Activated naive CD8-positive, alpha-beta T cell treated with anti-CD3 and anti-CD28 coated beads for 36 hours (primary cell): ENCODE measurements around the gene IL3RA. TPM values are rescaled to one million over a fixed set of nuclear protein-coding genes. Genes with fewer than 3 reads are reported as not detected.

Source experiments
- DNase-seq: peaks from one replicate; pipeline ENCODE4 v3.0.0; 2021
- H3K27ac Mint-ChIP-seq: one replicate; pipeline ENCODE4 v1.8.0; 2022; ENCODE audit warnings: mild to moderate bottlenecking, moderate library complexity, mixed read lengths
- H3K27me3 Mint-ChIP-seq: one replicate; pipeline ENCODE4 v1.8.0; 2022; ENCODE audit warnings: mild to moderate bottlenecking, mixed read lengths
- H3K36me3 Mint-ChIP-seq: one replicate; pipeline ENCODE4 v1.8.0; 2021; ENCODE audit warnings: mild to moderate bottlenecking, mixed read lengths
- H3K4me1 Mint-ChIP-seq: one replicate; pipeline ENCODE4 v1.8.0; 2021; ENCODE audit warnings: mixed read lengths
- H3K4me3 Mint-ChIP-seq: one replicate; pipeline ENCODE4 v1.8.0; 2022; ENCODE audit warnings: mild to moderate bottlenecking, moderate library complexity, mixed read lengths
- H3K9me3 Mint-ChIP-seq: one replicate; pipeline ENCODE4 v1.8.0; 2022; ENCODE audit warnings: mixed read lengths
- total RNA-seq, 2 experiments: library from RNA; stranded (reverse); gene quantifications; one replicate each; pipeline ENCODE4 v1.2.3, GENCODE V29; 2021

Gene IL3RA
- total RNA-seq, 2 experiments from 2014 or later = 0.29 TPM; not detected in 1

- Mint-ChIP-seq H3K27me3 (peaks cover 4% of the 10 kb centered on the region), H3K4me3 (no peak overlapping the region), H3K9me3 (no peaks in the 10 kb centered on the region), H3K4me1 (peaks cover 25% of the 10 kb centered on the region), H3K36me3 (peaks cover 74% of the 10 kb centered on the region), H3K27ac (no peak overlapping the region)
- DNase-seq = no peak
Measured at GRCh38 chrX:1385253-1386223, 49.0 kb downstream of the IL3RA start.

GRCh38 chrX:1386338-1387127 is 49.9 kb downstream of the IL3RA start:
- Mint-ChIP-seq H3K27ac (peak overlapping the region; percentile 70), H3K9me3 (no peaks in the 10 kb centered on the region), H3K27me3 (peaks cover 4% of the 10 kb centered on the region), H3K4me1 (peaks cover 29% of the 10 kb centered on the region), H3K4me3 (no peak overlapping the region), H3K36me3 (peaks cover 84% of the 10 kb centered on the region)
- no peak for DNase-seq

GRCh38 chrX:1387141-1387776 is 50.7 kb downstream of the IL3RA start:
- H3K27ac Mint-ChIP-seq = peak overlapping the region; percentile 65
- no peaks in the 10 kb centered on the region for H3K9me3 Mint-ChIP-seq
- peak overlapping the region; percentile 45 for H3K4me3 Mint-ChIP-seq
- no peak for DNase-seq
- H3K36me3 Mint-ChIP-seq = peaks cover 81% of the 10 kb centered on the region
- peaks cover 27% of the 10 kb centered on the region for H3K4me1 Mint-ChIP-seq
- peaks cover 2% of the 10 kb centered on the region for H3K27me3 Mint-ChIP-seq

GRCh38 chrX:1388651-1389050 is 52.1 kb downstream of the IL3RA start:
- no peak for DNase-seq
- Mint-ChIP-seq H3K4me3 (peak overlapping the region; percentile 46), H3K9me3 (no peaks in the 10 kb centered on the region), H3K27me3 (no peaks in the 10 kb centered on the region), H3K4me1 (peaks cover 25% of the 10 kb centered on the region), H3K27ac (peak overlapping the region; percentile 22), H3K36me3 (peaks cover 74% of the 10 kb centered on the region)

GRCh38 chrX:1389181-1389992 is 52.8 kb downstream of the IL3RA start:
- Mint-ChIP-seq H3K27me3 (no peaks in the 10 kb centered on the region), H3K27ac (peak overlapping the region; percentile 66), H3K9me3 (no peaks in the 10 kb centered on the region), H3K4me1 (peaks cover 25% of the 10 kb centered on the region), H3K36me3 (peaks cover 72% of the 10 kb centered on the region), H3K4me3 (peak overlapping the region; percentile 46)
- DNase-seq = no peak

GRCh38 chrX:1389993-1390285 is 53.4 kb downstream of the IL3RA start:
- H3K36me3 Mint-ChIP-seq = peaks cover 70% of the 10 kb centered on the region
- no peaks in the 10 kb centered on the region for H3K27me3 Mint-ChIP-seq
- no peak for DNase-seq
- H3K27ac Mint-ChIP-seq = peak overlapping the region; percentile 66
- peaks cover 30% of the 10 kb centered on the region for H3K4me1 Mint-ChIP-seq
- H3K9me3 Mint-ChIP-seq = no peaks in the 10 kb centered on the region
- peak overlapping the region; percentile 98 for H3K4me3 Mint-ChIP-seq

- Mint-ChIP-seq H3K36me3 (peaks cover 70% of the 10 kb centered on the region), H3K4me3 (peak overlapping the region; percentile 98), H3K4me1 (peaks cover 36% of the 10 kb centered on the region), H3K27me3 (no peaks in the 10 kb centered on the region), H3K27ac (peak overlapping the region; percentile 97), H3K9me3 (no peaks in the 10 kb centered on the region)
- DNase-seq = no peak
Measured at GRCh38 chrX:1390621-1391369, 54.2 kb downstream of the IL3RA start.

GRCh38 chrX:1391370-1391706 is 54.8 kb downstream of the IL3RA start:
- Mint-ChIP-seq H3K27me3 (no peaks in the 10 kb centered on the region), H3K9me3 (no peaks in the 10 kb centered on the region), H3K4me3 (peak overlapping the region; percentile 98), H3K4me1 (peaks cover 36% of the 10 kb centered on the region), H3K36me3 (peaks cover 73% of the 10 kb centered on the region), H3K27ac (peak overlapping the region; percentile 97)
- DNase-seq = no peak

GRCh38 chrX:1391707-1392375 is 55.3 kb downstream of the IL3RA start, which contains the start of gene SLC25A6:
TSS of gene SLC25A6 (minus strand) at chrX:1392113. CDS start at chrX:1392009, 104 bp downstream.
- DNase-seq = peak; percentile 100
- H3K4me1 Mint-ChIP-seq = peaks cover 36% of the 10 kb centered on the region
- H3K4me3 Mint-ChIP-seq = peak within 1 kb of the TSS; percentile 98
- H3K27me3 Mint-ChIP-seq = no peaks in the 10 kb centered on the region
- no peaks in the 10 kb centered on the region for H3K9me3 Mint-ChIP-seq
- peaks cover 68% of the 10 kb centered on the region for H3K36me3 Mint-ChIP-seq
- peak within 1 kb of the TSS; percentile 97 for H3K27ac Mint-ChIP-seq

GRCh38 chrX:1392376-1393068 is 55.9 kb downstream of the IL3RA start:
- Mint-ChIP-seq H3K4me1 (peaks cover 36% of the 10 kb centered on the region), H3K9me3 (no peaks in the 10 kb centered on the region), H3K27ac (peak overlapping the region; percentile 97), H3K27me3 (no peaks in the 10 kb centered on the region), H3K36me3 (peaks cover 64% of the 10 kb centered on the region), H3K4me3 (peak overlapping the region; percentile 98)
- DNase-seq = peak; percentile 64

- H3K36me3 Mint-ChIP-seq = peaks cover 49% of the 10 kb centered on the region
- peak overlapping the region; percentile 98 for H3K4me3 Mint-ChIP-seq
- H3K9me3 Mint-ChIP-seq = no peaks in the 10 kb centered on the region
- H3K27me3 Mint-ChIP-seq = no peaks in the 10 kb centered on the region
- peaks cover 24% of the 10 kb centered on the region for H3K4me1 Mint-ChIP-seq
- H3K27ac Mint-ChIP-seq = peak overlapping the region; percentile 95
- DNase-seq = no peak
Measured at GRCh38 chrX:1393871-1394615, 57.5 kb downstream of the IL3RA start.

- no peak for DNase-seq
- Mint-ChIP-seq H3K36me3 (peaks cover 41% of the 10 kb centered on the region), H3K4me1 (peaks cover 20% of the 10 kb centered on the region), H3K27ac (peak overlapping the region; percentile 66), H3K27me3 (no peaks in the 10 kb centered on the region), H3K9me3 (no peaks in the 10 kb centered on the region), H3K4me3 (peak overlapping the region; percentile 98)
Measured at GRCh38 chrX:1394731-1395501, 58.3 kb downstream of the IL3RA start.
